ENCODE data around the gene ADAM11. TPM values are rescaled to one million over a fixed set of nuclear protein-coding genes. Genes with fewer than 3 reads are reported as not detected.
A peak's percentile ranks its signal among the peaks of the same experiment; 100 is the strongest.

The ADAM11 gene
- total RNA-seq, 4 donors from 2014 or later, result 1.2 to 5.5 (median 2.1) TPM

DNA sequence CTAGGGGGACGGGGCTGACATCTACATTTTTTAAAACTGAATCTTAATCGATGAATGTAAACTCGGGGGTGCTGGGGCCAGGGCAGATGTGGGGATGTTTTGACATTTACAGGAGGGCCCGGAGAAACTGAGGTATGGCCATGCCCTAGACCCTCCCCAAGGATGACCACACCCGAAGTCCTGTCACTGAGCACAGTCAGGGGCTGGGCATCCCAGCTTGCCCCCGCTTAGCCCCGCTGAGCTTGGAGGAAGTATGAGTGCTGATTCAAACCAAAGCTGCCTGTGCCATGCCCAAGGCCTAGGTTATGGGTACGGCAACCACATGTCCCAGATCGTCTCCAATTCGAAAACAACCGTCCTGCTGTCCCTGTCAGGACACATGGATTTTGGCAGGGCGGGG, 21.4 kb downstream of the ADAM11 start:
- DNase-seq, result no peak
- Histone ChIP-seq H3K27ac (peak overlapping the region; percentile 78 to 91), H3K4me1 (peaks cover 0 to 24% of the 10 kb centered on the region in 2 donors), H3K4me3 (no peak overlapping the region), H3K9me3 (no peaks in the 10 kb centered on the region), H3K27me3 (no peaks in the 10 kb centered on the region), H3K36me3 (no peaks in the 10 kb centered on the region)
- TF ChIP-seq, protein P1, sequence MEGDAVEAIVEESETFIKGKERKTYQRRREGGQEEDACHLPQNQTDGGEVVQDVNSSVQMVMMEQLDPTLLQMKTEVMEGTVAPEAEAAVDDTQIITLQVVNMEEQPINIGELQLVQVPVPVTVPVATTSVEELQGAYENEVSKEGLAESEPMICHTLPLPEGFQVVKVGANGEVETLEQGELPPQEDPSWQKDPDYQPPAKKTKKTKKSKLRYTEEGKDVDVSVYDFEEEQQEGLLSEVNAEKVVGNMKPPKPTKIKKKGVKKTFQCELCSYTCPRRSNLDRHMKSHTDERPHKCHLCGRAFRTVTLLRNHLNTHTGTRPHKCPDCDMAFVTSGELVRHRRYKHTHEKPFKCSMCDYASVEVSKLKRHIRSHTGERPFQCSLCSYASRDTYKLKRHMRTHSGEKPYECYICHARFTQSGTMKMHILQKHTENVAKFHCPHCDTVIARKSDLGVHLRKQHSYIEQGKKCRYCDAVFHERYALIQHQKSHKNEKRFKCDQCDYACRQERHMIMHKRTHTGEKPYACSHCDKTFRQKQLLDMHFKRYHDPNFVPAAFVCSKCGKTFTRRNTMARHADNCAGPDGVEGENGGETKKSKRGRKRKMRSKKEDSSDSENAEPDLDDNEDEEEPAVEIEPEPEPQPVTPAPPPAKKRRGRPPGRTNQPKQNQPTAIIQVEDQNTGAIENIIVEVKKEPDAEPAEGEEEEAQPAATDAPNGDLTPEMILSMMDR (IDR thresholded peaks at IDR 0.05), result no peak
- TF ChIP-seq POLR2A (IDR thresholded peaks at IDR 0.05), result no peak
- intact Hi-C loops (cut with DNase I; ENCODE audit: low total_unique reads), result no loop called here

DNA sequence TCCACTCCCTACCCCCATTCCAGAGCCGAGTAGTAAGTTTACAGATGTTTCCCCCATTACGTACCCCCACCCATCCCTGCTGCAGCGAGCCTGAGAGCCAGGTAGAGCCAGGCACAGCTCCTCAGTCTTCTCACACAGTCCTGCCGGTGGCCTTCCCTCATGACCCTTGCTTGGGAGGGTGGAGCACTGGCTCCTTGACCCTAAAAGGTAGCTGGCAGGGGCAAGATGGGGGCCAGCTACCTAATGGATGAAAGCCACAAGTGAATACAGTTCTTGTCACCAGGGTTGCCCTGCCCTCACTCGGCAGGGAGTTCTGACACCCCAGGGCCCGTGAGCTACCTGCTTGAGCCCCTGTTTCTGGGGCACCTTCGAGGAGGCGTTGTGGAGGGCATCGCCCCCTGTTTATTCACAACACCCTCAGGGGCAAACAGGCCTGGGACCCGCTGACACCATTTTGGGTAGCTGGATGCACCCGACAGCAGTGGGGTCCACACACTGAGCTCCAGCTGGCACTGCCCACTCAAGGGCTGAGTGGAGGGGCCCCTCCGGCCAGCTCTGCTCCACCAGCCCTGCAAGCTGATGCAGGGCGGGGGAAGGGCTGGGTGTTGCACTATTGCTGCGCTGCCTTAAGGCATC, 22.2 kb downstream of the ADAM11 start:
- TF ChIP-seq, protein P1 (IDR thresholded peaks at IDR 0.05), result no peak
- TF ChIP-seq POLR2A (IDR thresholded peaks at IDR 0.05), result no peak
- Histone ChIP-seq H3K9me3 (no peaks in the 10 kb centered on the region), H3K36me3 (no peaks in the 10 kb centered on the region), H3K4me1 (peaks cover 0 to 24% of the 10 kb centered on the region in 2 donors), H3K4me3 (no peak overlapping the region), H3K27ac (peak overlapping the region; percentile 78 to 91), H3K27me3 (no peaks in the 10 kb centered on the region)
- intact Hi-C loops (cut with DNase I; ENCODE audit: low total_unique reads), result no loop called here
- DNase-seq, result no peak

DNA sequence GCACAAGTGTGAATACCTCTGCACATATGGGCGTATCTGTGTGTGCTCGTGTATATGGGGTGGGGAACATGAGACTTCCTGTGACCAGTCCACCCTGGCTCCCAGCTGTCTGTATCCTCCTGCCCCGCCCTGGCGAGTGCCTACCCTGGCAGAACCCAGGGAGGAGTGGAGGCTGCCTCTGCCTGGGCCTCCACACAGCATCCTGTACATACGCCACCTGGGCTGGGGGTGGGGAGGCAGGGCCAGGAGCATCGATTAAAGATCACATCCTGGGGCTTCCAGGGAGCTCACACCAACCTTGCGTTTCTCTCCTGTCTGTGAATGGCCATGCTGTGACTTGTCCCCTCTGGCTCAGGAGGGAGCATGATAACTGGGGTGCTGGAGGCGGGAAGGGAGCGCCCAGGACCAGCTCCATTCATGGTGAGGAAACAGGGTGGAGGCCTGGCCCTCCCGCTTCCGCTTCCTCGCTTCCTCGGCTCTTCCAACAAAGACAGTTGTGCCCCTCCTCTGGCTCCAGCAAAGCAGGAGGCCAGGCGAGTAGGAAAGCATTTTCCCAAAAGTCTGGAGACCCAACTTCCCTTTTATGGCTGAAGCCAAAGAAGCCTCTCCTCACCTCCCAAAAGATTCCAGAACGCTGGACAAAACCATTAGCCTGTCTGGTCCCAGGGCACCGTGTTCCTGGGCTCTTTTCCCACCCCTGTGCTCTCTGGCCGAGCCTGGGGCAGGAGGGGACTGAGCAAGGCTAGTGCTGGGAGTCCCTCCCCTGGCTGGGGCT, 22.9 kb downstream of the ADAM11 start:
- Histone ChIP-seq H3K27me3 (no peaks in the 10 kb centered on the region), H3K4me1 (peaks cover 0 to 22% of the 10 kb centered on the region in 2 donors), H3K36me3 (no peaks in the 10 kb centered on the region), H3K27ac (peak overlapping the region; percentile 78 to 91), H3K4me3 (peak overlapping the region in 1 of 2 donors; percentile 3), H3K9me3 (no peaks in the 10 kb centered on the region)
- TF ChIP-seq, protein P1 (IDR thresholded peaks at IDR 0.05), result no peak
- no peak for TF ChIP-seq POLR2A (IDR thresholded peaks at IDR 0.05)
- peak; percentile 56 to 62 for DNase-seq
- intact Hi-C loops (cut with DNase I; ENCODE audit: low total_unique reads), result no loop called here

DNA sequence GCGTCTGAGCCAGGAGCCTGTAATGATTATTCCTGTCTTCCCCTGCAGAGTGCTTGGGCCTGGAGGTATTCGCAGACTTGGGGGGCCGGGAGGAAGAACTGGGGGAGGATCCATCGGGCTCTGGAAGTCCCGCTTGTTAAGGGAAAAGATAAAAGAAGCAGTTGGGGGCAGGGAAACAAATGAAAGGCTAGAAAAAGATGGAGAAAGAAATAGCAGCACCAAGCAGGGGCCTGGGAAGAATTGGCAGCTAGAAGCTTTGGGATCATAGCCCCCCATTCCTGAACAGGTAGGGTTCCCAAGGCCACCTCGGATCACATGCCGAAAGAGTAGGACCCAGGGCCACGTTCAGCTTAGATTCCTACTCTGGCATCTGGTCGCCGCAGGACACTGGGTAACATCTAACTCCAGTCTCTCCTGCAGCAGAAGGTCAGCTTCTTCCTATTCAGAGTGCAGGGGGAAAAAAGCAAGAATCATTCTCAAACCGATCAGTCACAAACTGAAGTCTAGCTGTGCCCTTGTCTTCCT, 23.6 kb downstream of the ADAM11 start:
- Histone ChIP-seq H3K4me3 (peak overlapping the region in 1 of 2 donors; percentile 3), H3K27ac (peak overlapping the region; percentile 78 to 91), H3K9me3 (no peaks in the 10 kb centered on the region), H3K27me3 (no peaks in the 10 kb centered on the region), H3K36me3 (no peaks in the 10 kb centered on the region), H3K4me1 (peaks cover 0 to 25% of the 10 kb centered on the region in 2 donors)
- TF ChIP-seq POLR2A (IDR thresholded peaks at IDR 0.05), result no peak
- TF ChIP-seq, protein P1 (IDR thresholded peaks at IDR 0.05), result no peak
- no peak for DNase-seq
- intact Hi-C loops (cut with DNase I; ENCODE audit: low total_unique reads), result no loop called here

DNA sequence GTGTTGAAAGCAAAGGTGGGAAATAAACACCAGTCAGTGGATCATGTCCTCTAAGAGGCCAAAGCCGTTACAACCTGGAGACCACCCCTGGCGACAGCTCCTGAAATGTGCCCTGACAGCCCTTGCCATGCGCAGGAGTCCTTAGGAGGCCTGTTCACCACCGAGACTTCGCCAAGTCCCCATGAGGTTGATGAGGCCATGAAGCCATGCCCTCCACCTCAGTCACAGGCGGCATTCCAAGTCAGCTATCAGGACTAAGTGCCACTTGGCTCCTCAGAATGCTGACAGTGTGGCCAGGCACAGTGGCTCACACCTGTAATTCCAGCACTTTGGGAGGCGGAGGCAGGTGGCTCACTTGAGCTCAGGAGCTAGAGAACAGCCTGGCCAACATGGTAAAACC, 27.1 kb downstream of the ADAM11 start:
- Histone ChIP-seq H3K27ac (peak overlapping the region in 1 of 2 donors; percentile 51), H3K27me3 (no peaks in the 10 kb centered on the region), H3K4me3 (no peak overlapping the region), H3K36me3 (no peaks in the 10 kb centered on the region), H3K9me3 (no peaks in the 10 kb centered on the region), H3K4me1 (peaks cover 0 to 17% of the 10 kb centered on the region in 2 donors)
- intact Hi-C loops (cut with DNase I; ENCODE audit: low total_unique reads), result no loop called here
- no peak for DNase-seq
- no peak for TF ChIP-seq POLR2A (IDR thresholded peaks at IDR 0.05)
- TF ChIP-seq, protein P1 (IDR thresholded peaks at IDR 0.05), result no peak
